CD14-positive monocyte (primary cell): Measurements from ENCODE around the gene REELD1. TPM values are rescaled to one million over a fixed set of nuclear protein-coding genes. Genes with fewer than 3 reads are reported as not detected.

Source experiments
- DNase-seq, 3 donors: peaks; one replicate each; pipeline ENCODE4 v3.0.0-alpha.2; 2011 to 2022
- H2AFZ ChIP-seq: 2 replicates; pipeline ENCODE4 v1.6.0; 2012; ENCODE audit warnings: mild to moderate bottlenecking, low read depth, low read length, inconsistent platforms; ENCODE audit not compliant: insufficient read depth, poor library complexity, severe bottlenecking
- H3K27ac ChIP-seq, 2 donors: 1 replicate in 1 of 2; 2 replicates in 1 of 2; pipeline ENCODE4 v1.5.1; 2012 to 2013; ENCODE audit warnings: low read length in 2 of 2, control low read depth in 1 of 2, inconsistent platforms in 1 of 2, low read depth in 1 of 2, mild to moderate bottlenecking in 1 of 2
- H3K27me3 ChIP-seq, 2 donors: one replicate each; pipeline versions ENCODE4 v1.6.0 to v1.6.1; 2011 to 2013; ENCODE audit warnings: low read length in 2 of 2; ENCODE audit not compliant: control insufficient read depth in 2 of 2, insufficient read depth in 2 of 2
- H3K36me3 ChIP-seq, 2 donors: replicated peaks in 1 of 2; 1 replicate in 1 of 2; 2 replicates in 1 of 2; pipeline versions ENCODE4 v1.5.1 to v1.6.1; 2012 to 2013; ENCODE audit warnings: low read length in 2 of 2, control low read depth in 1 of 2, inconsistent platforms in 1 of 2, mild to moderate bottlenecking in 1 of 2; ENCODE audit not compliant: insufficient read depth in 2 of 2, control insufficient read depth in 1 of 2
- H3K4me1 ChIP-seq, 2 donors: 1 replicate in 1 of 2; 2 replicates in 1 of 2; pipeline versions ENCODE4 v1.5.1 to v1.6.1; 2012 to 2013; ENCODE audit warnings: low read length in 2 of 2, control low read depth in 1 of 2, inconsistent platforms in 1 of 2, mild to moderate bottlenecking in 1 of 2, moderate library complexity in 1 of 2; ENCODE audit not compliant: insufficient read depth in 2 of 2, control insufficient read depth in 1 of 2
- H3K4me2 ChIP-seq: replicated peaks from 2 replicates; pipeline ENCODE3; 2012; ENCODE audit warnings: low read length, moderate library complexity, mild to moderate bottlenecking; ENCODE audit not compliant: poor library complexity, severe bottlenecking; ENCODE audit errors: extremely low read depth
- H3K4me3 ChIP-seq, 3 experiments: fragments of 200-600 bp in 1 of 3; sonication (generic) in 1 of 3; replicated peaks in 1 of 3; 1 replicate in 2 of 3; 2 replicates in 1 of 3; pipeline ENCODE4 v1.5.1; 2011 to 2013; ENCODE audit warnings: low read length in 3 of 3, mild to moderate bottlenecking in 3 of 3, control low read depth in 2 of 3, low read depth in 2 of 3, inconsistent platforms in 1 of 3, moderate library complexity in 1 of 3
- H3K79me2 ChIP-seq: 2 replicates; pipeline ENCODE4 v1.6.0; 2012; ENCODE audit warnings: mild to moderate bottlenecking, control low read depth, inconsistent platforms, low read length, moderate library complexity; ENCODE audit not compliant: insufficient read depth
- H3K9ac ChIP-seq: 2 replicates; pipeline ENCODE4 v1.6.0; 2017; ENCODE audit warnings: low read length, mild to moderate bottlenecking; ENCODE audit not compliant: insufficient read depth, poor library complexity, severe bottlenecking
- H3K9me3 ChIP-seq, 2 donors: replicated peaks in 1 of 2; 1 replicate in 1 of 2; 2 replicates in 1 of 2; pipeline versions ENCODE4 v1.5.1 to v1.6.1; 2012 to 2013; ENCODE audit warnings: low read length in 2 of 2, control low read depth in 1 of 2; ENCODE audit not compliant: control insufficient read depth in 1 of 2, insufficient read depth in 1 of 2
- H4K20me1 ChIP-seq: 2 replicates; pipeline ENCODE4 v1.6.0; 2012; ENCODE audit warnings: mild to moderate bottlenecking, low read length, control low read depth, moderate library complexity; ENCODE audit not compliant: insufficient read depth
- H3K27ac Mint-ChIP-seq, 7 donors: one replicate each; pipeline ENCODE4 v1.8.0; 2020; ENCODE audit warnings: mild to moderate bottlenecking in 7 of 7, mixed read lengths in 7 of 7, moderate library complexity in 6 of 7, inconsistent platforms in 2 of 7
- H3K27me3 Mint-ChIP-seq, 3 donors: one replicate each; pipeline ENCODE4 v1.8.0; 2021 to 2022; ENCODE audit warnings: low read depth in 3 of 3, mild to moderate bottlenecking in 3 of 3, mixed read lengths in 3 of 3, moderate library complexity in 3 of 3, inconsistent platforms in 1 of 3
- H3K36me3 Mint-ChIP-seq, 2 donors: one replicate each; pipeline ENCODE4 v1.8.0; 2020; ENCODE audit warnings: mixed read lengths in 2 of 2, inconsistent platforms in 1 of 2, mild to moderate bottlenecking in 1 of 2
- H3K4me1 Mint-ChIP-seq: one replicate; pipeline ENCODE4 v1.8.0; 2020; ENCODE audit warnings: mild to moderate bottlenecking, mixed read lengths
- H3K4me3 Mint-ChIP-seq, 2 donors: one replicate each; pipeline ENCODE4 v1.8.0; 2020; ENCODE audit warnings: mild to moderate bottlenecking in 2 of 2, mixed read lengths in 2 of 2, moderate library complexity in 1 of 2
- H3K9me3 Mint-ChIP-seq, 7 donors: one replicate each; pipeline ENCODE4 v1.8.0; 2020 to 2022; ENCODE audit warnings: mixed read lengths in 7 of 7, mild to moderate bottlenecking in 6 of 7, moderate library complexity in 6 of 7, inconsistent platforms in 2 of 7
- WGBS: methylation state at CpG from one replicate; pipeline ENCODE4 v1.1.5; 2013; ENCODE audit warnings: missing lambda C conversion rate; ENCODE audit not compliant: insufficient coverage; 5-methylcytosine and 5-hydroxymethylcytosine counted together
- intact Hi-C, 2 donors: fragments of 100-400 bp; cut with micrococcal nuclease; formaldehyde crosslinking; loops; one replicate each; pipeline versions ENCODE4 v1.15.0 to v1.15.1; 2023
- polyA plus RNA-seq, 3 donors: library from polyadenylated mRNA; depleted of rRNA in 1 of 3; unstranded in 2 of 3; stranded (reverse) in 1 of 3; fragments of 300-500 nt in 2 of 3; fragments of >200 nt in 1 of 3; fragmentation: Illumina TruSeq in 2 of 3; gene quantifications; 1 replicate in 2 of 3; 2 replicates in 1 of 3; pipeline ENCODE4 v1.2.3, GENCODE V29; 2012 to 2021
- TF ChIP-seq, protein P1 (sequence below): fragments of 200-600 bp; IDR thresholded peaks from one replicate; pipeline ENCODE4 v1.8.0; 2022; ENCODE audit warnings: antibody characterized with exemption, mild to moderate bottlenecking

The REELD1 gene
- polyA plus RNA-seq, 3 donors: 1.5 TPM; not detected in 2

DNA sequence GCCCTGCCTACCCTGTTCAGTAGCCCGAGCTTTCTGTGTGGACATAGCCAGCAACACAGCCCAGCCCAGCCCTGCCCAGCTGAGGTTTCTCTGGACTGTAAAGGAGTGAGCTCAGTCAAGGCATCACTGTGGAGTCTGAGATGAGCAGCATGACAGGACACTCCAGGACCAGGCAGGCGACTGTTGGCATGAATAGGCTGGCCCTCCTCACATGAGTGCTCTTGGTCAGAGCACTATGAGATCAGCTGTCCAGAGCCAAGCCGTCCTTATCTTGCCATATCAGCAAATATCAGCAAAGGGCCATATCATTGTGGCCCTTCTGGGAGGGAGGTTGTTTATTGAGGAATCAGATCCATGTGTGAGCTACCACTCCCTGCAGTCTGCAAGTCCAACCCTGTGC lies 30.9 kb downstream of the REELD1 start:
- Histone ChIP-seq H3K79me2 (no peaks in the 10 kb centered on the region), H4K20me1 (no peaks in the 10 kb centered on the region), H3K4me3 (no peak overlapping the region), H3K27me3 (no peaks in the 10 kb centered on the region), H3K36me3 (no peaks in the 10 kb centered on the region), H2AFZ (no peak overlapping the region), H3K9ac (no peak overlapping the region), H3K4me2 (no peak overlapping the region), H3K27ac (no peak overlapping the region), H3K9me3 (no peaks in the 10 kb centered on the region), H3K4me1 (peaks cover 0 to 3% of the 10 kb centered on the region in 2 donors)
- Mint-ChIP-seq H3K4me1 (peaks cover 7% of the 10 kb centered on the region), H3K27me3 (peaks cover 4 to 7% (median 6%) of the 10 kb centered on the region in 3 donors), H3K27ac (no peak overlapping the region), H3K9me3 (no peaks in the 10 kb centered on the region), H3K36me3 (no peaks in the 10 kb centered on the region), H3K4me3 (no peak overlapping the region)
- TF ChIP-seq, protein P1, sequence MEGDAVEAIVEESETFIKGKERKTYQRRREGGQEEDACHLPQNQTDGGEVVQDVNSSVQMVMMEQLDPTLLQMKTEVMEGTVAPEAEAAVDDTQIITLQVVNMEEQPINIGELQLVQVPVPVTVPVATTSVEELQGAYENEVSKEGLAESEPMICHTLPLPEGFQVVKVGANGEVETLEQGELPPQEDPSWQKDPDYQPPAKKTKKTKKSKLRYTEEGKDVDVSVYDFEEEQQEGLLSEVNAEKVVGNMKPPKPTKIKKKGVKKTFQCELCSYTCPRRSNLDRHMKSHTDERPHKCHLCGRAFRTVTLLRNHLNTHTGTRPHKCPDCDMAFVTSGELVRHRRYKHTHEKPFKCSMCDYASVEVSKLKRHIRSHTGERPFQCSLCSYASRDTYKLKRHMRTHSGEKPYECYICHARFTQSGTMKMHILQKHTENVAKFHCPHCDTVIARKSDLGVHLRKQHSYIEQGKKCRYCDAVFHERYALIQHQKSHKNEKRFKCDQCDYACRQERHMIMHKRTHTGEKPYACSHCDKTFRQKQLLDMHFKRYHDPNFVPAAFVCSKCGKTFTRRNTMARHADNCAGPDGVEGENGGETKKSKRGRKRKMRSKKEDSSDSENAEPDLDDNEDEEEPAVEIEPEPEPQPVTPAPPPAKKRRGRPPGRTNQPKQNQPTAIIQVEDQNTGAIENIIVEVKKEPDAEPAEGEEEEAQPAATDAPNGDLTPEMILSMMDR: no peak
- WGBS: 100% methylated on average over 2 of the region's 3 CpGs
- DNase-seq: no peak
- intact Hi-C loops: no loop called here

DNA sequence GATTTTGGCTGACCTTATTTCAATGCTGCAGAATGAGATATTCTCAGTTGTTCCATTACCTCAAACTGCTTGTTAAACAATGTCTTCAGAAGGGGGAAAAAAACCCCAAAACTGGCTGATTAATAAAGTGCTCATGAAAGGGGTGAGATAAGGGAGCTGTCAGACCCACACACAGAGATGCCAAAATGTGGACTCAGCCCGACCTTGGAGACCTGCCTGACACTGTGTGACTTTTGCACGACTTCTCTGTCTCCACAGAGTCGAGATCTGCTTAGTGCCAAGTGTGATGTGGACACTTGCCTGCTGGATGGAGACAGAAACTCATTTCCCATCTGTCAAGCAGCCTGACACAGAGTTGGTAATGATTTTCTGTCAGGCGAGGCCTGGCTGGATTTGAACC lies 31.5 kb downstream of the REELD1 start:
- 73% methylated on average over 2 of the region's 4 CpGs for WGBS
- H3K27me3 Mint-ChIP-seq: peaks cover 2 to 7% (median 6%) of the 10 kb centered on the region in 3 donors

More for the DNA sequence above, 31.5 kb downstream of the REELD1 start:
- H3K79me2 ChIP-seq: no peaks in the 10 kb centered on the region
- no peak overlapping the region for H2AFZ ChIP-seq
- H3K36me3 ChIP-seq: no peaks in the 10 kb centered on the region
- no peak for DNase-seq
- Mint-ChIP-seq H3K4me3 (no peak overlapping the region), H3K36me3 (no peaks in the 10 kb centered on the region), H3K27ac (no peak overlapping the region), H3K9me3 (no peaks in the 10 kb centered on the region), H3K4me1 (peaks cover 7% of the 10 kb centered on the region)
- no peaks in the 10 kb centered on the region for H4K20me1 ChIP-seq
- H3K27me3 ChIP-seq: no peaks in the 10 kb centered on the region
- TF ChIP-seq, protein P1: no peak
- H3K9ac ChIP-seq: no peak overlapping the region
- no peak overlapping the region for H3K27ac ChIP-seq
- H3K4me3 ChIP-seq: no peak overlapping the region
- no peaks in the 10 kb centered on the region for H3K9me3 ChIP-seq
- intact Hi-C loops: no loop called here
- peaks cover 0 to 3% of the 10 kb centered on the region in 2 donors for H3K4me1 ChIP-seq
- H3K4me2 ChIP-seq: no peak overlapping the region
